ENCODE data around the gene RNF144A.
A peak's percentile ranks its signal among the peaks of the same experiment; 100 is the strongest.
"Not testable (repeated sequence)": the region's sequence is repeated elsewhere in the genome, so short reads cannot be mapped to it uniquely, and the experiment has no call there.

RNF144A gene, protein sequence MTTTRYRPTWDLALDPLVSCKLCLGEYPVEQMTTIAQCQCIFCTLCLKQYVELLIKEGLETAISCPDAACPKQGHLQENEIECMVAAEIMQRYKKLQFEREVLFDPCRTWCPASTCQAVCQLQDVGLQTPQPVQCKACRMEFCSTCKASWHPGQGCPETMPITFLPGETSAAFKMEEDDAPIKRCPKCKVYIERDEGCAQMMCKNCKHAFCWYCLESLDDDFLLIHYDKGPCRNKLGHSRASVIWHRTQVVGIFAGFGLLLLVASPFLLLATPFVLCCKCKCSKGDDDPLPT

GRCh38 chr2:6917071-6917760 lies at the start of gene RNF144A:
RNF144A (plus strand) TSS chr2:6917412; CDS start chr2:6996927, 79,515 bp downstream.
- DNase-seq, result no peak

- no peak for DNase-seq
Observed at GRCh38 chr2:6872394-6872793, 44.8 kb upstream of the RNF144A start.

DNA sequence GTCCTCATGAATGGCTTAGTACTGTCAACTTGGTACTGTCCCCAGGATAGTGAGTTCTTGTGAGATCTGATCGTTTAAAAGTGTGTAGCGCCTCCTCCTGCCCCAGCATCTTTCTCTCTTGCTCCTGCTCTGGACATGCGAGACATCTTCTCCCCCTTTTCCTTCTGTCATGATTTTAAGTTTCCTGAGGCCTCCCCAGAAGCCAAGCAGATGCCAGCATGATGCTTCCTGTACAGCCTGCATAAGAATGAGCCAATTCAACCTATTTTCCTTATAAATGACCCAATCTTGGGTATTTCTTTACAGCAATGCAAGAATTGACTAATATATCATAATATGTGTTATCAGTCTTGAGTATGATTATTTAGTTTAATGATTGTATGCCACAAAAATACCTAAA lies 43.2 kb upstream of the RNF144A start:
- DNase-seq, result no peak

DNA sequence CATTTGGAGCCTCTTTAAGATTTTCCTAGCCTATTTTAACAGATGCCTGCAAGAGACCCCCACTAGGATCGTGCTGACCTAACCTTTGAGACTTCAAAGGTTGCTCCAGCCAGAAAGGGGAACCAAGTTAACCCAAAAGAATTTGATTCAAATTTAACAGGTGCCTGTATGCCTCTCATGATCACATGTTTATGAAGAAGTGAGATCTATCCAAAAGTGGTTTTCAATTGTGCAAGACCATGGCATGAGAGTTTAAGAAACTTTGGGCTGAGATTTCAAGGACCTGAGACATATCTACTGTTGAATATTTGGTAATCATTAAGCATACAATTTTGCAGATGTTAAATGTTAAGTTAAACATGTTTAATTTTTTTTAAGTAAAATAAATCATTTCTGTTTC lies 40.9 kb upstream of the RNF144A start:
- no peak for DNase-seq

GRCh38 chr2:6877402-6878304 lies 39.6 kb upstream of the RNF144A start, which contains the start of gene RSAD2:
RSAD2 (plus strand) TSS chr2:6877777; CDS start chr2:6877801, 24 bp downstream.
- peak; percentile 75 for DNase-seq

- no peak for DNase-seq
Observed at GRCh38 chr2:6878549-6878948, 38.7 kb upstream of the RNF144A start.

DNA sequence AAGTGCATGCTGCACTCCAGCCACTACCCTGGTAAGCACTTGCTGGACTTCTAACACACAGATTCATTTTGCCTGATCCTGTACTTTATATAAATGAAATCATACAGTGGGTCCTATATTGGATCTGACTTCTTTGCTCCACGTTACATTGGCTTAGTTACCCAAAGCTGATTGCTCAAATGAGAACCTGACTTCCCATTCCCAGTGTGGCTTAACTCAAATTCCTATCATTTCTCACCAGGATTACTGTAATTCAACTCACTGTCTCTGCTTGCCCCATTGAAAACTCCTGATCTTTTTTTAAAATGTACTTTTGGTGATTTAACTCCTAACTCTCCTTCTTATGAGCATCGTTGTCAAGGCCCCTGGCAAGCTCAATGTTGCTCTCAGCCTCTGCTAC lies 38.2 kb upstream of the RNF144A start:
- DNase-seq, result no peak

GRCh38 chr2:6880200-6880733 lies 36.9 kb upstream of the RNF144A start:
- no peak for DNase-seq

GRCh38 chr2:6881046-6881445 lies 36.2 kb upstream of the RNF144A start:
- DNase-seq, result no peak

- DNase-seq, result no peak
Observed at GRCh38 chr2:6881516-6881915, 35.7 kb upstream of the RNF144A start.

DNA sequence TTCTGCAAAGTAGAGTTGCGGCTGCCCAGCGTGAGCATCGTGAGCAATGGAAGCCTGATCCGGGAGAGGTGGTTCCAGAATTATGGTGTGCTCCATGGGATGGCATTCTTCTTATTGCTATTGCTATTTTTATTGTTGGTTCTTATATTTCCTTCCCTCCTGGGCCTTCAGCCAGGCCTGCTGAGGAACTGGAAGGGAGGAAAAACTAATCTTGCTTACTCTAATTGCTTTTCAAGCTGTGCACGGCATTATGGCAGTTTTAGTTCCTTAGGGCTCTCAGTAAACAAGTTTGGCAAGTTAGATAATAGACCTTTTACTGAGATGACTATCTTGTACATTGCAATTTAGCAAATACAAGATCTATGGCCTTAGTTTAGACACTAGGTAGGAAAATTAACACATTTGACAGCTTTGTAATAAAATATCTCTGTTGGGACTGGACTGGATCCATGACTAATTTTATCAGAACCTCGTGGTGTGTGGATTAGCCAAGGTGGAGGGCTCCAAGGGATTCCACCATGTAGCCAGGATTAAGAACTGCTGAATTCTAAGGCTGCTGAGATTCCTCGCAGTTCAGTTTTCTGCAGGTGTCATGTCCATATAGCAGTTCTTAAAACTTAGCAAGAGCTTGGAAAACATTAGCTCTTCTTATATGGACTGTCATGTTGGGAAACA lies 33.6 kb upstream of the RNF144A start:
- no peak for DNase-seq

DNA sequence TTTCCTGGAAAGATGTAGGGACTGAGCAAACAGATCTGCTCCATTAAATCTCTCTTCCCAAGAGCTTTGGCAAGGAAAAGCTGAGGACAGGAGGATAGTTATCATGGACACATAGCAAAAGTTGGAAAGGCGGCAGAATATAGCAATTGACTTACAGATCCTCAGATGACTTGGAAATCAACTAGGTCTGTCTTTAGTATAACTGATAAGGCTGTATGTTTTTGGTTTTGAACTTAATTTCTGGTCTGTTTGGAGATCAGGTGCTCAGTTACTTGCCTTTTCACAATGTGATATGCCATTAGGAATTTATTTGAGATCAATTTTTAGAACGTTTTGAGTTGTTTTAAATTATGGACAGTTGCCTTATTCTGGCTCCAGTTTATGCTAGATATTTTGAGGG lies 31.7 kb upstream of the RNF144A start:
- no peak for DNase-seq

GRCh38 chr2:6885968-6886367 lies 31.2 kb upstream of the RNF144A start:
- no peak for DNase-seq

GRCh38 chr2:6887751-6888192 lies 29.4 kb upstream of the RNF144A start:
- no peak for DNase-seq

DNA sequence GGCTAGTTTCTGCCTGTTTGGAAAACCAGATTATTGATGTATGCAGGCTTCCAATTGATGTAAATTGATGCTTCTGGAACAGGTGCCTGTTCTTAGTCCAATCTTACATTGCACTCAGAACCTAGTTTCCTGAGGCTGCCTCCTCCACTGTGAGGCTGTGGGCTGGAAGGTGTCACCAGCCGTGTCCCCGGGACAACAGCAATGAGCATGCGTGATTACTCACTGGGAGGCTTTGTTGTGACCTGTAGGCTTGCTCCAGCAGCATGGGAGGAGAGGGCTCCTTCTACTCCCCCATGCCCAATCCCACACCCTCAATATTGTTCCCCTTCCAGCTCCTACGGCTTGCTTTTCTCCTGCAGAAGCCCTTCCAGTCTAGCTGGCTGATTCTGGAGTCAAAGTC lies 28.5 kb upstream of the RNF144A start:
- DNase-seq, result no peak

DNA sequence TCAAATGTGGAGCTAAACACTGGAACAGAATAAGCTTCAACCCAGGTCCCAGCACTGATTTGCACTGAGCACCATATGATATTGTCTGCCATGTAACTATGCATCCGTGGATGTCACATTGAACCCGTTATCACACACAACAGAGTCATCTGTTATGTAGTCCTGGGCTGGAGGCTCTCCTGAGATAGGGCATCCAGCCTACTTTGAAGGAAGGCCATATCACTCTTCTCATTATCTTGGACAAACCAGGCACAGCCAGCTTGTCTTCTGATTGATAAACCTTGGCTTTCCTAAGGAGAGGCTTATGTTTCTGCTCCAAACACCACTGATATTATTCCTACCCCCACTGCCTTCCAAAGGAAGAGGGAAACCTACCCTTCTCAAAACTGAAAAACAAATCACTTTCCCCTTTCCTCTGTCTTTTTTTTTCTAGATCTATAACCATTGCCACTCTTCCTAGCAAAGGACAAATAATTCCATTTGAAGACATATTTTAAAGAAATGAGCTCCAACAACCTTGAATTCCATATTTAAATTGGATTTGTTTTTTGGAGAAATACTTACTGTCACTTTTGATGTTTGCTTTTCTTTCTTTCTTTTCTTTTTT lies 23.2 kb upstream of the RNF144A start:
- no peak for DNase-seq

DNA sequence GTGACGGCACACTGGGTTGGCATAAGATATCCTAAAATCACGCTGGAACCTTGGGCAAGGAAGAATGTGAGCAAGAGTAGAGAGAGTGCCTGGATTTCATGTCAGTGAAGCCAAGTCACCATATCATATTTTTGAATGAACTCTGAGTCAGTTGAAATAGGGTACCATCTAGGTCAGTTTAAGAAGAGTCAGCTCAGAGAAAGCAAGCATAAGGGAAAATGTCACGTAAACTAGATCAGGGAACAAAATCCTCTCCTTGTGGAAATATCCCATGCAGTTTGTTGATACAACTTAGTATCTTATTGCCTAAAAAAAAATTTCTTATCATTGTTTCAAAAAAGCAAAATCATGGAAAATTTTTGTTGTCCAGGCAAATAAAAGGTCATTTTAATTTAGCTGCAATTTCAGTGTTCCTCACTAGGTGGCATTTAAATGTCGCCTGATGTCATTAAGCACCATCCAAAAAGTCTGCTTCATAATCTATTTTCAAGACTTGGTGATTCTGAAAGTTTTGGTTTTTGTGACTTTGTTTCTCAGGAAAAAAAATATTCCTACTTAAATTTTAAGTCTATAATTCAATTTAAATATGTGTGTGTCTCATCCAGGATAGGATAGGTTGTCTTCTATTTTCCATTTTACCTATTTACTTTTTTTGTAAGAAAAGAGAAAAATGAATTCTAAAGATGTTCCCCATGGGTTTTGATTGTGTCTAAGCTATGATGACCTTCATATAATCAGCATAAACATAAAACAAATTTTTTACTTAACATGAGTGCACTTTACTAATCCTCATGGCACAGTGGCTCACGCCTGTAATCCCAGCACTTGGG lies 20.1 kb upstream of the RNF144A start:
- no peak for DNase-seq

GRCh38 chr2:6902581-6902980 lies 14.6 kb upstream of the RNF144A start:
- DNase-seq, result not testable (repeated sequence)

GRCh38 chr2:6905668-6906067 lies 11.5 kb upstream of the RNF144A start:
- no peak for DNase-seq

- DNase-seq, result no peak
Observed at GRCh38 chr2:6906165-6906741, 11.0 kb upstream of the RNF144A start.

GRCh38 chr2:6908291-6908690 lies 8.9 kb upstream of the RNF144A start:
- DNase-seq, result no peak

All from NCI-H2029 treated with DMSO at 0.1 percent for 48 hours (cell line).